ENCODE results near the gene FAM222A. TPM values are rescaled to one million over a fixed set of nuclear protein-coding genes. Genes with fewer than 3 reads are reported as not detected.

The FAM222A gene
- total RNA-seq, 2 experiments from 2014 or later, result 1.1 to 1.8 TPM

Other genes with a start within 250 kb of the FAM222A start
- gene KCTD10, start 236.5 kb upstream of the FAM222A start, total RNA-seq, result 10 to 100 TPM; 47.6 to 48.9 TPM
- gene UBE3B, start 236.2 kb upstream of the FAM222A start, total RNA-seq, result 10 to 100 TPM; 23.4 to 23.5 TPM
- gene MMAB, start 140.3 kb upstream of the FAM222A start, total RNA-seq, result 10 to 100 TPM; 58.3 to 62.8 TPM
- 10 to 100 TPM; 17.9 to 20.5 TPM for gene MVK, start 140.0 kb upstream of the FAM222A start, total RNA-seq
- not detected for gene TRPV4, start 119.6 kb downstream of the FAM222A start, total RNA-seq
- gene GLTP, start 166.7 kb downstream of the FAM222A start, total RNA-seq, result 10 to 100 TPM; 31.5 to 32.4 TPM
- gene TCHP, start 186.4 kb downstream of the FAM222A start, total RNA-seq, result 10 to 100 TPM; 22.9 to 24.9 TPM